ENCODE data around the gene ADM5. TPM values are rescaled to one million over a fixed set of nuclear protein-coding genes. Genes with fewer than 3 reads are reported as not detected.
A peak's percentile ranks its signal among the peaks of the same experiment; 100 is the strongest.

Gene ADM5
- total and polyA plus RNA-seq, 8 donors, result 0.28 to 2.5 (median 0.66) TPM

- 61 to 70% methylated on average over 23 of the region's 23 CpGs for WGBS, 2 donors
- H3K27ac ChIP-seq, result no peak overlapping the region
- no peak for FAIRE-seq
Observed at GRCh38 chr19:49727217-49728030, 38.0 kb downstream of the ADM5 start.

GRCh38 chr19:49730166-49730565 is 40.8 kb downstream of the ADM5 start:
- DNase-seq, result no peak
- TF ChIP-seq CTCF (IDR thresholded peaks at IDR 0.05), result no peak
- no peak overlapping the region for H3K4me3 ChIP-seq
- 75 to 93% methylated on average over 5 of the region's 5 CpGs for WGBS, 2 donors
- no peaks in the 10 kb centered on the region for H3K27me3 ChIP-seq
- no peak for ATAC-seq
- H3K4me1 ChIP-seq, result no peaks in the 10 kb centered on the region
- FAIRE-seq, result no peak
- intact Hi-C loops (cut with DNase I), result no loop called here
- no peak overlapping the region for H3K27ac ChIP-seq
- no peaks in the 10 kb centered on the region for H3K36me3 ChIP-seq
- no peaks in the 10 kb centered on the region for H3K9me3 ChIP-seq

More at GRCh38 chr19:49727217-49728030, 38.0 kb downstream of the ADM5 start:
- no peak for TF ChIP-seq CTCF (IDR thresholded peaks at IDR 0.05)
- DNase-seq, result no peak
- intact Hi-C loops (cut with DNase I), result no loop called here
- Histone ChIP-seq H3K9me3 (no peaks in the 10 kb centered on the region), H3K27me3 (no peaks in the 10 kb centered on the region), H3K36me3 (no peaks in the 10 kb centered on the region), H3K4me1 (no peaks in the 10 kb centered on the region), H3K4me3 (no peak overlapping the region)
- ATAC-seq, result peak in 3 of 4 donors; percentile 19 to 61 (median 57)

- WGBS, 2 donors, result 71 to 75% methylated on average over 4 of the region's 4 CpGs
- no peak for TF ChIP-seq CTCF (IDR thresholded peaks at IDR 0.05)
- no peak for DNase-seq
- Histone ChIP-seq H3K27me3 (no peaks in the 10 kb centered on the region), H3K4me3 (no peak overlapping the region), H3K9me3 (no peaks in the 10 kb centered on the region), H3K27ac (no peak overlapping the region), H3K36me3 (no peaks in the 10 kb centered on the region), H3K4me1 (no peaks in the 10 kb centered on the region)
- intact Hi-C loops (cut with DNase I), result no loop called here
- no peak for FAIRE-seq
- no peak for ATAC-seq
Observed at GRCh38 chr19:49738268-49738667, 48.9 kb downstream of the ADM5 start.

- Histone ChIP-seq H3K9me3 (no peaks in the 10 kb centered on the region), H3K27me3 (no peaks in the 10 kb centered on the region), H3K4me3 (no peak overlapping the region), H3K36me3 (no peaks in the 10 kb centered on the region), H3K27ac (no peak overlapping the region), H3K4me1 (no peaks in the 10 kb centered on the region)
- ATAC-seq (no peak), FAIRE-seq (no peak), DNase-seq (no peak)
- WGBS, 2 donors, result 74 to 78% methylated on average over 1 of the region's 1 CpG
- TF ChIP-seq CTCF (IDR thresholded peaks at IDR 0.05), result no peak
- intact Hi-C loops (cut with DNase I), result no loop called here
Observed at GRCh38 chr19:49739098-49739497, 49.7 kb downstream of the ADM5 start.

- no peak for TF ChIP-seq CTCF (IDR thresholded peaks at IDR 0.05)
- no peak overlapping the region for H3K27ac ChIP-seq
Observed at GRCh38 chr19:49739933-49740332, 50.5 kb downstream of the ADM5 start.

More at GRCh38 chr19:49739933-49740332, 50.5 kb downstream of the ADM5 start:
- H3K4me1 ChIP-seq, result no peaks in the 10 kb centered on the region
- no peak for ATAC-seq
- H3K36me3 ChIP-seq, result no peaks in the 10 kb centered on the region
- no peak for FAIRE-seq
- 90 to 91% methylated on average over 10 of the region's 10 CpGs for WGBS, 2 donors
- H3K9me3 ChIP-seq, result no peaks in the 10 kb centered on the region
- H3K4me3 ChIP-seq, result no peak overlapping the region
- no peaks in the 10 kb centered on the region for H3K27me3 ChIP-seq
- intact Hi-C loops (cut with DNase I), result no loop called here
- no peak for DNase-seq

All from pancreas (tissue), 10 donors.